HL-60/S4 treated with phorbol 12-myristate 13-acetate at 8.2 ng/mL for 4 days and 3 days (cell line): Measurements from ENCODE around the gene CTBP1.

Experiments used
- in situ Hi-C: fragments of 300-500 bp; cut with MboI; formaldehyde crosslinking; loops from 2 replicates; pipeline ENCODE4 v1.15.0; 2022; ENCODE audit warnings: low sequenced_read_pairs

CTBP1 gene

DNA sequence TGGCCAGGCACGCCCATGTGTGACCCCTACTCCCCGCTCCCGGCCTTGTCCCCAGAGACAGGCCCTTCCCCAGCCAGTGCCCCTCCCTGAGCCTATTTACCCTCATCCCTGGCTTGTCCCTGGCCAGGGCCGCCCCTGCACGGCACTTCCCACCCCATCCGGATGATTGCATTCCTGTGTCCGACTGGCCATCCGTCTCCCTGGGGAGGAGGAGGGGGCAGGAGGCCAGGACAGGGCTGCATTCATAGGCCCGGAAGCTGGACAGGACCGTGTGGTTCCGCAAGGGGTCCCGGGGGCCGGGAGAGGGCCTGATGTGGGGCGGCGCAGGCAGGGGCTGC, 22.8 kb downstream of the CTBP1 start:
- in situ Hi-C loops: no loop called here

DNA sequence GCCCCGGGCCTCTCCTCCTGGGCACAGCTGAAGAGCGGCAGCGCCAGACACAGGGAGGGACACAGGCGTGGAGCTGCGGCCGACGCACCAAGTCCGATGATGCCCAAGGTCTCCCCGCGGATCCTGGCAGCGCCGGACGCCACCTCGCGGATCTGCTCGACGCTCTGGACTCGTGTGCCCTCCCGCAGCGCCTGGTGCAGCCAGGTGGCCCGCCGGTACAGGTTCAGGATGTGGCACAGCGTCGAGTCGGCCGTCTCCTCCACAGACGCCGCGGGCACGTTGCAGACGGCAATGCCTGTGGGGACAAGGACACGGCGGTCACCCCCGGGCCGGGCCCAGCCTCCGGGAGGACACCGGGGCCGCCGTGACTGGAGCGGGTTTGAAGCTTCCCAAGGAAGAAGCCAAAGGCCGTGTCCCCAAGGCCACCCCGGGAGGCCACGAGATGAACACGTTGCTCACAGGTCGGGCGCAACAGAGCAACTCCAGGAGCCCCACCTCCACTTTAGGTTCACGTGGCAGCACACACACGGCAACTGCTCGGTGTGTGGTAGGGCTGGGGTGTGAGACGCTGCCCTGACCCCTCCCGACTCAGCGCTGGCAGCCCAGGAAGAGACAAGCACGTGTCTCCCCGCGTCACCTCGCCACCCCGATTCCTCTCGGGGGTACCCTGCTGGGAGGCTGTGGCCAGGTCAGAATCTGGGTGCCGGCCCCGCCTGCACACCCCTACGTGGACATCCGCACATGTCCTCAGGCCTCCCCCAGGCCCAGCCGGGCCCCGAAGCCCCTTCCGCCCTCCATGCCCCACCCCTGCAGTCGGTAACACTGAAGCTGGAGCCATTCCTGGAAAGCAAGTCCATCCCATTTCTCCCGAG, 23.4 kb downstream of the CTBP1 start:
- in situ Hi-C loops: no loop called here

DNA sequence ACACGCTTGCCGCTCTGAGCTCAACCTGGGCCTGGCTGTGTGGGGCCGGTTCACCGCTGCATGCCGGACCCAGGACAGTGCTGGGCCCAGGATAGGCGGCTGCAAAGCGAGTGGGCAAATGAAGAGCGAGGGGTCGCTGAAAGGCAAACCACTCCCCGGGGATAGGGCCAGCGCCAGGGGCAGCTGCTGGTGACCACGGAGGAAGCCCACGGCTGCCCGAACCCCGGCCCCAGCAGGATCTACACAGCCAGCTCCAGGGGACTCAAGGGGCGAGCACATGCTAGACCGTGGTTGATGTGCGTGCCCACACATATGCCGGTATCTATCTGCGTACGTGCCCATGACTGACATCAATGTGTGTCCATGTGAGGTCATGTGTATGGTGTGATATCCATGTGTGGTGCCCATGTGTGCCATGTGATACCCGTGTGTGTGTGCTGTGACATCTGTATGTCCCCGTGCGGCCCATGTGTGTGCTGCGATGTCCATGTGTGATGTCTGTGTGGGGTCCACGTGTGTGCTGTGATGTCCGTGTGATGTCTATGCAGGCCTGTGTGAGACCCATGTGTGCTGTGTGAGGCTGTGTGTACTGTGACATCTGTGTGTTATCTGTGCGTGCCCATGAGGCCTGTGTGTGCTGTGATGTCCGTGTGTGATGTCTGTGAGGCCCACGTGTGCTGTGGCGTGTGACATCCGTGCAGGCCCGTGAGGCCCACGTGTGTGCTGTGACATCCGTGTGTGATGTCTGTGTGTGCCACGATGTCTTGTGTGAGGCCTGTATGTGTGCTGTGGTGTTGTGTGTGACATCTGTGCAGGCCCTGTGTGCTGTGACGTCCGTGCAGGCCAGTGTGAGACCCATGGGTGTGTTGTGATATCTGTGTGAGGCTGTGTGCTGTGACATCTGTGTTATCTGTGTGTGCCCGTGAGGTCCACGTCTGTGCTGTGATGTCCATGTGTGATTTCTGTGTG, 24.8 kb downstream of the CTBP1 start:
- in situ Hi-C loops: no loop called here

DNA sequence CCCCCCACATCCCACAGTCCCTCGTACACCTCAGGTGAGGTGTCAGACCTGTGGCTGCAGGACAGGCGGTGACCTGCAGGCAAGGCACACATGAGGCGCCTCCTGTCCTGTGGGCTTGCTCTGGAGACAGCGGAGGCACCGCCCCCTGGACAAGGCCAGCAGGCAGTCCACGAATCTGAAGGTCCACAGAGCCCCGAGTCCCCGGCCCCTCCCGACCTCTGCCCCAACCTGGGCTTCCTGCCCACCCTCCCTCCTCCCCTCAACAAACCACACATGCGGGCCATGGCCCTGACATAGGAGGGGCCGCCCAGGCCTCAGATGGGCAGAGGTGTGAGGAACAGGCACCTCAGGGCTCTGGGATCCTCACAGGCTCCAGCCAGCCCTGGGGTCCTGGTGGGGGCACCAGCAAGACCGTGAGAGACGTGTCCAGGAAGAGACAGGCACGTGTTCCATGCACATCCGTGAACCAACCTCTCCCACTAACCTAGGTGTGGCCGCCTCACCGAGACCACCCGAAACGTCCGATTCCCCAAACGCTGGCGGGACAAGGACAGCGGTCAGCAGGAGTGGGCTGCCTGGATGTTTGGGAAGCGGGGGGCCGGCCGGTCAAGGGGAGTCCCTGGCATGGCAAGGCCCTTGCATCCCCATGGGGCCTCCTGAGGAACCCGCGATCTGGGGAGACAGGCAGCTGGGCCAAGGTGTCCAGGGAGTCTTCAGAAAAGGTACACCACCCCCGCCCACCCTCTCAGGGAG, 25.8 kb downstream of the CTBP1 start:
- in situ Hi-C loops: no loop called here

DNA sequence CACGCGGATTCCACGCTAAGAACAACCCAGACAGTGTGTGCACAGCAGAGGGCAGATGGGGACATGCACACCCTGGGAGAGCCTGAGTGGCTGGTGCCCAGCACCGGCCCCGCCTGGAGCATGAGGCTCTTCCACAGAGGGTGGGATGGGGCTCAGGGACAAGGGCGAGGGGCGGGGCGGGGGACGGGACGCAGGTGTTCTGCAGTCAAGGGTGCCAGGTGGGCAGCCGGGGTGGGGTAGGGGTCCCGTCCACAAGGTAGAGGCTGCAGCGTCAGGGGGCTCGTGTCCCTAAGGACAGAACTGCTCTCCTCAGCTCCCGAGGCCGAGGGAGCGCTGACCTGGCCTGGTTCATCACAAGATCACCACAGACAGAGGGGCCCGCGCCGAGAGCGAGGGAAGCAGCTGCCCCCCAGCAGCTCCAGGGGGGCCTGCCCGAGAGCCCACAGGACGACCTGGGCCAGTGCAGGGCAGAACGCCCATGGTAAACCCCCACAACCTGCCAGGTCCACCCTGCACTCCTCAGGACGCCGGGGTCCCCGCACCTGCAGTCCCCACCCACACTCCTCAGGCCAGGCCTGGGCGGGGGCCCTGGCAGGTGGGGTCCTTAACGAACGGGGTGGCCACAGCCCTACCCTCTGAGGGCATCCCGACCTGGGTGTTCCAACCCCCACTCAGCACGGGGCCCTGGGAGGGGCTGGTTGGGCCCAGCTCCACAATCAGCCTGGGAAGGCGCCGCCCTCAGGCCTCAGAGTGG, 26.7 kb downstream of the CTBP1 start:
- in situ Hi-C loops: no loop called here

DNA sequence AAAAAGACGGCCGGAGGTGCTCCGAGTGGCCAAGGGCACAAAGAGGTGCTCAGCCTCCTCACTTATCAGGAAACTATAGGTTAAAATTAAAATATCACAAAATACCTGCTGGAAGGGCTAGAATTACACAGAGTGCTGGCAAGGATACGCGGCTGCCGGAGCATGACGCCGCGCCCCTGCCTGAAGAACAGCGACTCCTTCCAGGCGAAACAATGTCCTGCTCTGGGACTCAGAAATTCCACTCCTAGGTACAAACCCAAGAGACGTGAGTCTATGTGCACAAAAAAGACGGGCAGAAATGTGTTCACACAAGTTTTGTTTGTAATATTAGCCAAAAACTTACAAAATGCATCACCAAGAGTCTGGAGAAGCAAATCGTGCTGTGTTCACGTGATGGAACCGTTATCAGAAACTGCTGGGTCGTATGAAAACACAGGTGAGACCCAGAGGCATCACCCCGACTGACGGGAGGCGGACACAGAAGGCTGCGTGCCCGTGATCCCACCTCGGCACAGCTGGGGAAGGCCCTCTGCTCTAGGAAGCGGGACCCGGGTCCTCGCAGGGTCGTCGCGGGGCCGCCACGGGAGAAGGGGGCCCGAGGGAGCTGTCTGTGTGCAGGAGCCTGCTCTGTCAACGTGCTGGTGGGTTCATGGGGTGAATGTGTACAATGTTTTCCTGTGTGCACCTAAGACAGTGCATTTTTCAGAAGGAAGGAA, 27.6 kb downstream of the CTBP1 start:
- in situ Hi-C loops: no loop called here

DNA sequence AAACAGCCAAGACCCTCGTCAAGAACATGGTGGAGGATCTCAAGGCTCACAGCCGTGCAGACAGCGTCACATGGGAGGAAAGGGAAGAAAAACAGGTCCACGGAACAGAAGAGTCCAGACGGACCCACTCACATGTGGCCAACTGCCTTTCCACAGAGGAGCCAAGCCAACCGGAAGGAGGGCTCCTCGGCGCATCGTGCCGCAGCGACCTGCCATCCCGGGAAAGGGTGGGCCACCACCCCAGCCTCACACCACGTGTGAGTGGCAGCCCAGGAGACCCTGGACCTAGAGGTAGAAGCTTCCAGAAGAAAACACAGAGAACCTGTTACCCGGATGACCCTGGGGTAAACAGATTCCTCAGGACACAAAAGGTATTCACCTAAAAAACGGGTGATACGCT, 28.4 kb downstream of the CTBP1 start:
- in situ Hi-C loops: no loop called here

DNA sequence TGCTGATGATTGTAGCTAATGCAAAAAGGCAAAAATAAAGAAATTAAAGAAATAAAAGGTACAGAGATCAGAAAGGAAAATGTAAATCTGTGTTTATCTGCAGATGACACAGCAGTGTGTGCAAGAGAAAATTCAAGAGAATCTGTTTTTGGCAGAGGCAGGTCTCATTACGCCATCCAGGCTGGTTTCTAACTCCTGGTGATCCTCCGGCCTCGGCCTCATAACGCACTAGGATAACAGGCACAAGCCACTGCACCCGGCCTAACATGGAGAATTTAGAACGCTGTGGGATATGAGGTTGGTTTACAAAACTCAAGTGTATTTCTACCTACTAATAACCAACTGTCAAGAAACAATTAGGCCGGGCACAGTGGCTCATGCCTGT, 29.4 kb downstream of the CTBP1 start:
- in situ Hi-C loops: no loop called here

DNA sequence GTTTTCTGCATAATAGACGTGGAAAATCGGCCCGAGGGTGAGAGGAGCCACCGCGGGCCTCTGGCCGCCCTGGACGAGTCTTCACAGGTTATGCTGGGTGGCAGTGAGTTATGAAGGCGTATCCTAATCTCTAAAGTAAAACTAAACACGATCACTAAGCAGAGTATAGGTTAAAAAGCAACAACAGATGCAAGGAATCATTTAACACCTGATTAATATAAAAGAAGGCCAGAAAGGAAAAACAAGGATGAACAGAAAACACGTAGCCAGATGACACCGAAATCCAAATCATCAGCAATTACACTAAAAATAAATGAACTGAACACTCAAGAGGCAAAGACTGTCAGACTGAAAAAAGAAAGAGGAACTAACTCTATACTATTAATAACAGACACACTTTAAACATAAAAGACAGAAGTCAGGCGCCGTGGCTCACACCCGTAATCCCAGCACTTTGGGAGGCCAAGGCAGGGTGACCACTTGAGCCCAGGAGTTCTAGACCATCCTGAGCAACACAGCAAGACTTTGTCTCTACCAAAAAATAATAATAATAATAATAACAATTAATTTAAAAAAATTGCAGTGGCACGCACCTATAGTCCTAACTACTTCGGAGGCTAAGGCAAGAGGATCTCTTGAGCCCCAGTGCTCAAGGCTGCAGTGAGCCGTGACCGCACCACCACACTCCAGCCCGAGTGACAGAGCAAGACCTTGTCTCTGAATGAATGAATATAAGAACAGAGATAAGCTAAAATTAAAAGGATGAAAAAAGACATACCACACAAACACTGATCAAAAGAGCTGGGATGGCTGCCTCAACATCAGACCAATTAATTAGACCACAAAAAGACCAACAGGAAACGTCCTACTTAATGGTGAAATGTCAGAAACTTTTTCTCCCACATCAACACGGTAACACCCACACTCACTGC, 30.0 kb downstream of the CTBP1 start:
- in situ Hi-C loops: no loop called here

DNA sequence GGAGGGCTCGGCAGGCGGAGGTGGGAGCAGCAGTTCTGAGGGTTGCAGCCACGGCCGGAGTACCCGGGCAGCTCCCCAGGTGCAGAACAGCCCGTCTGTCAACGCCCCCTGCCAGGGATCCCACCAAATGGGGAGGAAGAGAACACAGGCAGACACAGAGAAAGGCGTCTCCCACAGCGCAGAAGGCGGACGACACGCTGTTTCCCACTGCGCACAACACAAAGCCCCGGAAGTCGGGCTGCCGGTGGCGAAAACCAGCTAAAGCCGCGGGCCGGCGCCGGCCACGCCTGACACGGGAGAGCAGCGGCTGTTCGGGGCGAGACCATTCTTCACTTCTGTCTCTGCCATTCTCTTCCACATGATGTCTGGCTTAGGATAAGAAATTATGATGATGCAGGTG, 31.6 kb downstream of the CTBP1 start:
- in situ Hi-C loops: no loop called here

DNA sequence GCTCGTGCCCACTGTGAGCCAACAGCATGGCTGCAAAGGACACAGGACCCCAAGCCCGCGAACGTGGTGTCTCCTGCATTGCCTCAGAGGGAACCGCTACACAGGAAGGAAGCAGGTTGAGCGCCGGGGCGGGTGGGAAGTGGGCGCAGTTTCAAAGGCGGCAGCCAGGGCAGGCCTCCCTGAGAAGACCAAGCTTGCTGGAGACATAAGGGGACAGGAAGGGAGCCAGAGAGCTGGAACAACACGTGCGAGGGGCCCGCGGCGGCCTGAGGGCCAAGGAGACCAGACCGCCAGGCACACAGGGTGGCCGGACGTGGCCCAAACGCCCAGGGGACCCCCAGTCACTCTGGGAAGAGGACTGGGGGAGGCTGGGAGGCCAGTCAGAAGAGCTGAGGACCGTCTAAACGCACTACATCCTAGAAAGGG, 32.0 kb downstream of the CTBP1 start:
- in situ Hi-C loops: no loop called here

DNA sequence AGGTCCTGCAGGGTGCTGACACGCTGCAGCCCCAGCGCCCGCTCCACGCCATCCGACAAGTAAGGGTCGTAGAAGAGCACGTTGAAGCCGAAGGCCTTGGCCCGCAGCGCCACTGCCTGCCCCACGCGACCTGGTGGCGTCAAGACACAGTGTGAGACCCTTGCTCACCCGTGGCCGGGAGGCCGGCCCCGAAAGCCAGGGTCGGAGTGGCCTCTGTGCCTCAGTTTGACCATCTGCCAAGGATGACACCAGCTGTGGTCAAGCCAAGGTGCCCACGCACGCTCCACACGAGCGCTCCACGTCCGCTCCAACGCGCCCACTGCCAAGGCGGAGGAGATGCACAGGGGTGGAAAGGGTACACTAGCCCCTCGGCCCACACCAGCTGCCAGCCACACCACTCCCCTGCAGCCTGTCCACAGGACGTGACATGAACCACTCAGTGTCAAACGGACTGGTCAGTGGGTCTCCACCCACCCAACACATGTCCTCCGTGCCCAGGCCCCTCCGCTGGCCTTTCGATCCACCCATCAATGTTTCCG, 32.8 kb downstream of the CTBP1 start:
- in situ Hi-C loops: no loop called here

DNA sequence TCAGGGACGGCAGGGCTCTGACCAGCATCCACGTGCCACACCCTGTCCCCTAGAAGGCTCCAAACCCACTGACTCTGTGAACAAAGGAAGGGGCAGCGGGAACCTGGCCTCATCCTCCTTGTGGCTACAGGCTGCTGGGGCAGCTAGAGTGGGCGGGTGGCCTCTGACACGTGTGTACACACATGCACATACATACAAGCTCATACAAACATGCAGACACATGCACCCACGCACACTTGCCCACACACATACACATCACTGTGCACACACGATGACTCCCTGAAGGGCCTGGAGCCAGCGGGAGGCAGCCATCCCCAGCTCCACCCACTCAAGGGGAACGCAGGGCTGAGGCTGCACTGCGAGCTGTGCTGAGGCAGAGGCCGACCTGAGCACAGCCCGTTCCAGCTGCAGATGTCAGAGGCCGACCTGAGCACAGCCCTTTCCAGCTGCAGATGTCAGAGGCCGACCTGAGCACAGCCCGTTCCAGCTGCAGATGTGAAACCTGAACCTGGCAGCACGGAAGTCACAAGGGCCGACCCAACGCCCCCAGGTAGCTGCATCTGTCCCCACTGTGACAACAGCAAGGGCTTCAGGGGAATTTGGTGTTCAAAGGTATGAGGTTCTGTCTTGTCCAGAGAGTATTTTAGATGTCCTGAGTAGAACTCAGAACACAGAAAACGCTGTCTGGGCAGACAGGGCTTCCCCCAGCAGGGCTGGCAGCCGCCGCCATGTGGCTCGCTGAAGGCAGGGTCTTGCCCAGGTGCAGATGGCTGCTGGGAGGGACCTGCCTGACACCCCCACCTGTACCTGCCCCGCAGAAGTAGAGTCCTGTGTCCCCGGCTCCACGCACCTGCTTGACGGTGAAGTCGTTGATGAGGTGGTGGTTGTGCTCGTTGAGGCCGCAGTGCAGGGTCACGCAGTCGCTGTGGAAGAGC, 33.5 kb downstream of the CTBP1 start:
- in situ Hi-C loops: no loop called here

DNA sequence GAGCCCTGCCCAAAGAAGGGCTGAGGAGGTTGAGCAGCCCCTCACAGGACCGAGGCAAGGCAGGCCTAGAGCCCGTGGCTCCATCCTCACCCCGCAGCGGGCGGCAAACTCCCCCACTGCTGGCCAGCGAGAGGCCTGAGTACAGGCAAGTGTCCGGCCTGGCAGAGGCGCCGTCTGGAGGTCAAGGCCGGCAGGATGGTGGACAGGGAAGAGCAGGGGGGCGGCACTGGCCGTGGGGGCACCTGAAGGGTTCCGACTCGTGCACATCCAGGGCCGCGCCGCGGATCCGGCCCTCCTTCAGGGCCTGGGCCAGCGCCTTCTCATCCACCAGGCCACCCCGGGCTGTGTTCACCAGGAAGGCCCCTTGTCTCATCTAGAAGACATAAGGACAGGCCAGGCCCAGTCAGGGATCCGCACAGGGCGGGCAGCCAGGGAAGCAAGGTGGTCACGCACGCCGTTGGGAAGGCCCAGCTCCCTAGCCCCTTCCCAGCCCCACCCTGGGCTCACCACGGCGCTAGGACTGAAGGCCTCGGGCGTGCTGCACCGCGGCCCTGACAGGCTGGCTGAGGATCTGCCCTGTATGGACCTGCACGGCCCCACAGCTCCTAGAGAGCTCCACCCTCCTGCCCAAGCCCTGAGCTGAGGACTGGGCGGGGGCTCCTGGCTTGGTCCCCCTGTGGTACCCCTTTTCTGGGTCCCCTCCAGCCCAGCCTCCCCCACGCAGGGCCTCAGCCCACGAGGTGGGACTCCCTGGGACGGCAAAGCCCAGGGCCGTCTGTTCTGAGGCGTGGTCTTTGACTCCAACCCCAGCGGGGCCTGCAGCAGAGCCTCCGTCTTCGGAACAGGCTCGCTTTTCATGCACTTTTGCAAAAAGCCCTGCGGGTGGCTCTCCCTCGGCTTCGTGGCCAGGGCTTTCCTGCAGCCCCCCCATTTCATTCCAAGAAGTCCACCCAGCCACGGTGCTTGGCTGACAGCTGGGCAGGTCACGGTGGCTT, 34.5 kb downstream of the CTBP1 start:
- in situ Hi-C loops: no loop called here

DNA sequence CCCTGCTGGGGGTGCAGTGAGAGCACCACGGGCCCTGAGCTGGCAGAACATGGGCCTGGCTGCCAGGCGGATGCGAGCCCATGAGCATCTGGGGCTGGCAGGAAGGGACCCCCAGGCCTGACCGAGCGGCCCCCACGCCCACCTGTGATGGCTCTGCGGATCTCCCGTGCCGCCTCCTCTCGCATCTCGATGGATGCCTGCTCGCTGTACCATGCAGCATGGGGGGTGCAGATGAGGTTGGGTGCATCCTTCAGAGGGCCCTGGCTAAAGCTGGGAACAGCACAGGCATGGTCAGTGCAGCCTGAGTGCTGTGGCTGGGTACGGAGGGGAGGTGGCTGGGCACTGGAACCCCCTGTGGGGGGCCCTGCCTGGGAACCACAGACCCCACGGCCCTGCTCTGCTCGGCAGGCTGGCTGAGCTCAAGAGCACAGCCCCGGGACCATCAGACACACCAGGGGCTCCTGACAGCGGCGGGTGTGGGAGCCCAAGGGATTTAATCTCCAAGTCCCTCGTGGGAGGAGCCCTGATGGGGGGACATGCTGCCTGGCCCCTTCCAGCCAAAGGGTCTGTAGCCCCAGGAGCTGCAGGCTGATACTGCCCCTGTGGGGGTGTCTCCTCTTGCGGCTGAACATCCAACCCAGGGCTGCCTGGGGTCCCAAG, 35.5 kb downstream of the CTBP1 start:
- in situ Hi-C loops: no loop called here
